M059J (cell line): Measurements from ENCODE around the gene OR6C70. TPM values are rescaled to one million over a fixed set of nuclear protein-coding genes. Genes with fewer than 3 reads are reported as not detected.
"Not testable (repeated sequence)": the region's sequence is repeated elsewhere in the genome, so short reads cannot be mapped to it uniquely, and the experiment has no call there.

Experiments
- DNase-seq: peaks from one replicate; pipeline ENCODE4 v3.0.0-alpha.2; 2012; ENCODE audit warnings: low read depth
- total RNA-seq: library from RNA; depleted of rRNA; stranded (reverse); fragments of >200 nt; shearing (Covaris generic); gene quantifications from 2 replicates; pipeline ENCODE4 v1.2.3, GENCODE V29; 2014; rRNA removed

OR6C70 gene
- total RNA-seq: not detected in 2 replicates

- peak; percentile 63 for DNase-seq
These were observed at the start of gene OR6C70 for GRCh38 chr12:55470088-55470829. Gene OR6C70 (minus strand): TSS chr12:55470138. CDS start chr12:55470138, 0 bp downstream.

GRCh38 chr12:55516391-55516790 is 46.5 kb upstream of the OR6C70 start:
- no peak for DNase-seq

- DNase-seq: no peak
These were observed 45.8 kb upstream of the OR6C70 start for GRCh38 chr12:55515696-55516095.

DNA sequence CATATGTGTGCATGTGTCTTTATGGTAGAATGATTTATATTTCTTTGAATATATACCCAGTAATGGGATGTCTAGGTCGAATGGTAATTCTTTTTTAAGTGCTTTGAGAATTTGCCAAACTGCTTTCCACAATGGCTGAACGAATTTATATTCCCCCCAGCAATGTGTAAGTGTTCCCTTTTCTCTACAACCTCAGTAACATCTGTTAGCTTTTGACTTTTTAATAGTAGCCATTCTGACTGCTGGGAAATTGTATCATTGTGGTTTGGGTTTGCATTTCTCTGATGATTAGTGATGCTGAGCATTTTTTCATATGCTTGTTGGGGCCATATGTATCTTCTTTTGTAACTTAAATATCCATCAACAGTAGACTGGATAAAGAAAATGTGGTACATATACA is 31.7 kb upstream of the OR6C70 start:
- no peak for DNase-seq

DNA sequence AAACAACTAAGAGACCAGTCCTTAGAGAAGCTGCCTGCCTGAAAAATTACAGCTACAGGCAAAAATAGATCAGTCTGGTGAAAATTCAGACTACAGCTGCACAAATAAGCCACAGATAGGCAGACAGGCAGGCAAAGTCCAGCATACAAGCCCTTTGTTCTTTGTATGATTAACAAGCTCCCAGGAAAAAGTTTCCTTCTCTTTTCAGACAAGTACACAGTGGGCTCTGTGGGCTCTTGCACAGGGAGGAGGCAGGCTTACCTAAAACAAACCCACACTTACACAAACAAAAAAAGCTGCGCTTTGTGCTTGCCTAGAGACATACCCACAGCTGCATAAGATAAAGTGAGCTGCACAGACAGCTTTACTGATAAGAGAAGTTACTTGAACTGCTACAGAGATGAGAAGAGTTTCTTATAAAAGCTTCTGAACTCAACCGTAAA is 29.9 kb upstream of the OR6C70 start:
- no peak for DNase-seq

DNA sequence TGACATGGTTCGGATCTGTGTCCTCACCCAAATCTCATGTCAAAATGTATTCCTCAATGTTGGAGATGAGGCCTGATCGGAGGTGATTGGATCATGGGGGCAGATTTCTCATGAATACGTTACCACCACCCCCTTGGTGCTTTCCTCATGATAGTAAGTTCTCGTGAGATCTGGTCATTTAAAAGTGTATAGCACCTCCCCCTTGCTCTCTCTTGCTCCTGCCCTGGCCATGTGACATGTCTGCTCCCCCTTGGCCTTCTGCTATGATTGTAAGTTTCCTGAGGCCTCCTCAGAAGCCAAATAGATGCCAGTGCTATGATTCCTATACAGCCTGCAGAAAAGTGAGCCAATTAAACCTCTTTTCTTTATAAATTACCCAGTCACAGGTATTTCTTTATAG is 29.3 kb upstream of the OR6C70 start:
- no peak for DNase-seq

DNA sequence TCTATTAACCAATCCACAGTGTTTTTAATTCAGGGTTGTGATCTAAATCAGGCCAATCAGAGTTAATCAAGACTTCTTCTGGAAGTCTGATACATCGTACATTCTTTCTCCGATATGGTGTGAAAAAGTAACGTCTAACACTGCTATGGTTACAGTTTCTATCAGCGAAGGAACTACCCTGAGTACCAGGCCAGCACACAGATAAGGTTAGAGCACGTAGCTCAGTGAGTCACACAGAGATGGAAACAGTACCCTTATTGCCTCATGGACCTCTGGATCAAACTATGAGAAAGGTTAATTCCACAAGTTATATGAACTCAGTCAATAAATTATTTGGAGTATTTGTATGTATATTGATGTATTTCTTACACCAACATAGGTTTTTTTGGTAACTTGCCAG is 25.6 kb upstream of the OR6C70 start:
- DNase-seq: no peak

DNA sequence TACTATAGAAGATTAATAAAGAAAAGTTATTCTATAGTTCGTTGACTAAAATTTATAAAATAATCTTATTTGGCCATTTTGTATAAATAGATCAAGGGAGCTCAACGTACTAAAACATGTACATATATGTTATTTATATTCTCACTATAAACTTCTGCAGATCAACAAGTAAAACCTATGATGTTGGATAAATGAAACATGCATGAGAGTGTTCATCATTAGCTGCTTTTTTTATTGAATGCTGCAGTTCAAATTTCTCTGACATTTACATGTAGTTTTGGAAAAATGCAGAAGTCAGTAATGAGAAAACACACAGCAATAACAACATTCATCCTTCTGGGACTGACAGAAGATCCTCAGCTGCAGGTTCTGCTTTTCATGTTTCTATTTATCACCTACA is 22.1 kb upstream of the OR6C70 start, which contains the start of gene OR6C68:
Gene OR6C68, plus strand, starts transcription at position 301 of the 400 bp plus-strand sequence. Its CDS starts 0 bp downstream, at position 301.
- DNase-seq: no peak

GRCh38 chr12:55484284-55484683 is 14.3 kb upstream of the OR6C70 start:
- not testable (repeated sequence) for DNase-seq

GRCh38 chr12:55479136-55479535 is 9.2 kb upstream of the OR6C70 start:
- not testable (repeated sequence) for DNase-seq

GRCh38 chr12:55472264-55472663 is 2.3 kb upstream of the OR6C70 start:
- no peak for DNase-seq

DNA sequence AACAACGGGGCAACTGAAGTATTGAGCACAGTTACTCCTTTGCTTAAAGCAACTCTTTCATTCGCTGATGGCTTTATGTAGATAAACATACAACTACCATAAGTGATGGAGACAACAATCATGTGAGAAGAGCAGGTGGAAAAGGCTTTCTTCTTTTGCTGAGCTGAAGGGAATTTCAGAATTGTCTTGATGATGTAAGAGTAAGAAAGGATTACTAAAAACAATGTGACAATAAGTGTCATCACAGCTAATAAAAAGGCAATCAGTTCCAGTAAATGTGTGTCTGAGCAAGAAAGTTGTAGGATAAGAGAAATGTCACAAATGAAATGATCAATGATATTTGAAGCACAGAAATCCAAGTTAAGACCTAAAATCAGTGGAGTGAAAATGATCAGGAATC is 647 bp downstream of the OR6C70 start:
- no peak for DNase-seq

GRCh38 chr12:55467836-55468235 is 2.1 kb downstream of the OR6C70 start:
- DNase-seq: no peak

- DNase-seq: not testable (repeated sequence)
These were observed 5.0 kb downstream of the OR6C70 start for GRCh38 chr12:55464926-55465325.

DNA sequence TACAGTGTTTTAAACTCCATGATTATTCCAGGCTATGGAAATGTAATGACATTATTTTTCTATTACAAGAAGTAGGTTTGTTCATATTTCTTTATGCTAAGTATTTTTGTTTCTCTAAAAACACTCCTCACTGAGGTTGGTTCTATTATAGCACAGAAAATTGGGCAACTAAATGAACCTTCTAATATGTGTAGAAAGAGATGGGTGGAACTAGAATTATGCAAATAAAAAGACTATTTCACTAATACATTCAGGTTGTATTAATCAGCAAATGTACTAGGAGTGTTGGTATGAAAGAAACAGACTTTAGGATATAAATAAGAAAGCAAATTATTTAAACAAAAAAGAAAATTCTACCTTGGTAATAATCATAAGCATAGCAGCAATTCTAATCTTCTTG is 21.1 kb downstream of the OR6C70 start:
- no peak for DNase-seq

DNA sequence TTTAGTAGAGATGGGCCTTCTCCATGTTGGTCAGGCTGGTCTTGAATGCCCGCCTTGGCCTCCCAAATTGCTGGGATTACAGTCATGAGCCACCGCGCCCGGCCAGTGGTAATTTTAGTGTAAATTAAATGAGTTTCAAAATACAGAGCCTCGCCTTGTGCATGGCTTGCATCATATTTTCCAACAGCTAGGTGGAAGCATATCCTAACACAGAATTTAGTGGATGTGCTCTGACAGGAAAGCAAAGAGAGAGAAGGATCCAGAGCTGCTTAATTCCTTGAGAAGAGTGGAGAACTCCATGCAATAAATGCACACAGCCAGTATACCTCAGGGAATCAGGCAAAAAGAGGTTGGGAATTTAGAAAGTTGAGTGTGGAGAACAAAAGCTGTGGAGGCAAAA is 23.6 kb downstream of the OR6C70 start:
- no peak for DNase-seq

DNA sequence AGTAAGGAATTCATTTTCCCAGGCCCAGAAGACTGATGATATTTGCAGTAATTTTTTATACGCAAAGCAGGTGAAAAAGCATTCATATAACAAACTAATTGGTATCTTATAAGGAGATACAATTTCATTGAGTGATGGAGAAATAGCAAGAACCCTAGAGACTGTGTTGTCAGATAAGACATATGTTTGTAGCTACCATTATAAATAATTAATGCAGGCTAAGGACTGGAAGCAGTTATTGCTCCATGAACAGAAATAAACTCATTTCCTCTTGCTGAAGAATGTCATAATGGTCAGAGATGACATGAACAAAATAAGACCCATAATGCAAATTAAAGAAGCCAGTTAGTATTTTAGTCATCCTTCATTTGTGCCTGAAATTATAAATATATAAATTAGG is 24.6 kb downstream of the OR6C70 start:
- DNase-seq: no peak

GRCh38 chr12:55443776-55444175 is 26.2 kb downstream of the OR6C70 start, which contains the start of gene OR6C2:
Gene OR6C2 (plus strand): TSS chr12:55444076. CDS start chr12:55452214, 8,138 bp downstream.
- DNase-seq: no peak

GRCh38 chr12:55441233-55441632 is 28.7 kb downstream of the OR6C70 start:
- not testable (repeated sequence) for DNase-seq

- no peak for DNase-seq
These were observed 41.4 kb downstream of the OR6C70 start for GRCh38 chr12:55428331-55429243.

DNA sequence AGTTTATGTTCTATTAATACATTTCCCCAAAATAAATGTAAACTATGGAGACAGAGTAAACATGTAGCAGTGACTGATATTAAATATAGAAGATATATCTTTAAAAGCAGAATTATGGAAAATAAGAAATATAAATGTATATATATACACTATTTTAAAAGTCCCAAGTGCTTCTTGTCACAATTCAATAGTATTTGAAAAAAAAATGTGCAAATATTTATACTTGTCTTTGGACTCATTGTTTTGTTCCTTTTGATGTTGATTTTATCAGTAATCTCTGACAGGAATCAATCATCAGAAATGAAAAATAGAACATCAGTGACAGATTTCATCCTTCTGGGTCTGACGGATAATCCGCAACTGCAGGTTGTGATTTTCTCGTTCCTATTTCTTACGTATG is 44.0 kb downstream of the OR6C70 start, which contains the start of gene OR6C76:
Gene OR6C76, plus strand, starts transcription at position 301 of the 400 bp plus-strand sequence. Its CDS starts 0 bp downstream, at position 301.
- DNase-seq: no peak

DNA sequence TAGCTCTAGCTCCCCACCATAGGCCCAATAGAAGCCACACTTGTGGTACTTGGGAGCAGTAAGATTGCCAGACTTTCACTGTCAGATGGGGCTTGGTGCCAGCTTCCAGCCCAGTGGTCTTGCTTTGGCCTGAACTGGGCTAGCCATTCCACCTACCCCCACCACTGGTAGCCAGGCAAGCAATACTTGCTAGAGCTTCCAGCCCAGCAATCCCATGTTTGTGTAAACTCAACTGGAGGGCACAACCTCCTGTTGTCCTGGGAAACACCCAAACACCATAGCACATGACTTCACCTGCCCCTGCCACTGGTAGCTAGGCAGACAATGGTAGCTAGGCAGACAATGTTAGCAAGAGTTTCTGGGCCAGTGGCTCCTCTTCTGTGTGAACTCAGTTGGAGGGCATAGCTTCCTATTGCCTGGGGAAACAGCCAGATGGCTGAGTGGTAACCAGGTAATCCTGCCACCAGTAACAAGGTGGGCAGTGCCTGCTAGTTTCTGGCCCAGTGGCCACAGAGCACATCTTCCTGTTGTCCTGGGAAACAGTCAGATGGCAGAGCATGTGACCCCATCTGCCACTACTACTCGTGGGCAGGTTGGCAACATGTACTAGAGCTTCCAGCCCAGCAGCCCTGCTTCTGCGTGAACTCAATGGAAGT is 49.5 kb downstream of the OR6C70 start:
- no peak for DNase-seq
